Gastroesophageal sphincter (tissue), 3 donors: ENCODE measurements around the gene CP.

Experiments used
- POLR2A ChIP-seq, 2 donors: fragments of 450-650 bp; IDR thresholded peaks; one replicate each; pipeline ENCODE4 v1.6.1; 2017; ENCODE audit warnings: antibody characterized with exemption in 2 of 2, mild to moderate bottlenecking in 2 of 2, moderate library complexity in 1 of 2
- POLR2AphosphoS5 ChIP-seq: sonication (generic); formaldehyde crosslinking; IDR thresholded peaks from one replicate; pipeline ENCODE4 v1.6.1; 2017; ENCODE audit warnings: antibody characterized with exemption
- TF ChIP-seq, protein P1 (sequence below), 4 experiments: fragments of 200-600 bp in 2 of 4; fragments of 450-650 bp in 2 of 4; sonication (generic) in 1 of 4; IDR thresholded peaks; one replicate each; pipeline ENCODE4 v1.5.1; 2017 to 2019; ENCODE audit warnings: antibody characterized with exemption in 4 of 4, mild to moderate bottlenecking in 2 of 4, moderate library complexity in 2 of 4

- TF ChIP-seq POLR2A (IDR thresholded peaks at IDR 0.05), result no peak
- TF ChIP-seq, protein P1, sequence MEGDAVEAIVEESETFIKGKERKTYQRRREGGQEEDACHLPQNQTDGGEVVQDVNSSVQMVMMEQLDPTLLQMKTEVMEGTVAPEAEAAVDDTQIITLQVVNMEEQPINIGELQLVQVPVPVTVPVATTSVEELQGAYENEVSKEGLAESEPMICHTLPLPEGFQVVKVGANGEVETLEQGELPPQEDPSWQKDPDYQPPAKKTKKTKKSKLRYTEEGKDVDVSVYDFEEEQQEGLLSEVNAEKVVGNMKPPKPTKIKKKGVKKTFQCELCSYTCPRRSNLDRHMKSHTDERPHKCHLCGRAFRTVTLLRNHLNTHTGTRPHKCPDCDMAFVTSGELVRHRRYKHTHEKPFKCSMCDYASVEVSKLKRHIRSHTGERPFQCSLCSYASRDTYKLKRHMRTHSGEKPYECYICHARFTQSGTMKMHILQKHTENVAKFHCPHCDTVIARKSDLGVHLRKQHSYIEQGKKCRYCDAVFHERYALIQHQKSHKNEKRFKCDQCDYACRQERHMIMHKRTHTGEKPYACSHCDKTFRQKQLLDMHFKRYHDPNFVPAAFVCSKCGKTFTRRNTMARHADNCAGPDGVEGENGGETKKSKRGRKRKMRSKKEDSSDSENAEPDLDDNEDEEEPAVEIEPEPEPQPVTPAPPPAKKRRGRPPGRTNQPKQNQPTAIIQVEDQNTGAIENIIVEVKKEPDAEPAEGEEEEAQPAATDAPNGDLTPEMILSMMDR (IDR thresholded peaks at IDR 0.05), result no peak
- TF ChIP-seq POLR2AphosphoS5, result no peak
These were observed 1.8 kb upstream of the CP start for GRCh38 chr3:149223461-149223820.
